K562 (cell line): ENCODE measurements around the gene PTH2. TPM values are rescaled to one million over a fixed set of nuclear protein-coding genes. Genes with fewer than 3 reads are reported as not detected.
A peak's percentile ranks its signal among the peaks of the same experiment; 100 is the strongest.

Experiments used
- MEF2D ChIP-seq: conservative IDR thresholded peaks from 2 replicates; pipeline ENCODE4 v1.6.1; 2016; ENCODE audit warnings: low read depth, missing genetic modification characterization, missing compliant biosample characterization
- PHF21A ChIP-seq: fragments of 450-650 bp; IDR thresholded peaks from 2 replicates; pipeline ENCODE4 v1.6.1; 2017; ENCODE audit warnings: low read depth, borderline replicate concordance
- RBM25 ChIP-seq: fragments of 200-400 bp; formaldehyde crosslinking; IDR thresholded peaks from 2 replicates; pipeline ENCODE4 v1.6.1; 2018; ENCODE audit warnings: low read length, low read depth, moderate library complexity; ENCODE audit not compliant: severe bottlenecking
- SETDB1 ChIP-seq: IDR thresholded peaks from one replicate; pipeline ENCODE4 v1.6.1; 2012; ENCODE audit warnings: low read length, control low read depth, inconsistent platforms
- XRCC4 ChIP-seq: IDR thresholded peaks from one replicate; pipeline ENCODE4 v1.6.1; 2011; ENCODE audit not compliant: insufficient read depth, insufficient read length; ENCODE audit errors: extremely low read depth
- ZFP36 ChIP-seq: fragments of 150-350 bp; IDR thresholded peaks from 2 replicates; pipeline ENCODE4 v1.6.1; 2018; ENCODE audit warnings: low read length, low read depth; ENCODE audit not compliant: partially characterized antibody
- ZNF143 ChIP-seq: sonication (generic); formaldehyde crosslinking; IDR thresholded peaks from 2 replicates; pipeline ENCODE4 v1.9.0; 2022; ENCODE audit warnings: mild to moderate bottlenecking, missing genetic modification reagents
- ZNF24 ChIP-seq: fragments of 450-650 bp; IDR thresholded peaks from 2 replicates; pipeline ENCODE4 v1.6.1; 2016
- ZNF445 ChIP-seq: fragments of 250-450 bp; sonication (Bioruptor Pico); IDR thresholded peaks from 2 replicates; pipeline ENCODE4 v1.4.0; 2020; ENCODE audit warnings: low read depth, mild to moderate bottlenecking, moderate library complexity
- ZSCAN29 ChIP-seq: fragments of 450-650 bp; IDR thresholded peaks from 2 replicates; pipeline ENCODE4 v1.6.1; 2017
- polyA plus RNA-seq, 8 experiments: library from polyadenylated mRNA; depleted of rRNA in 4 of 8; stranded (reverse) in 5 of 8; unstranded in 3 of 8; fragments of >200 nt; fragmentation: Nextera tagmentation in 2 of 8; fragmentation: Illumina TruSeq in 1 of 8; extraction: Ambion mirVana in 2 of 8; extraction: Trizol in 1 of 8; gene quantifications; 2 replicates each; pipeline versions ENCODE4 v1.2.1 to v1.2.3, GENCODE V29; 2011 to 2014; ENCODE audit warnings: inconsistent platforms in 1 of 8, missing spikeins in 1 of 8
- total RNA-seq, 7 experiments: library from RNA; depleted of rRNA in 6 of 7; stranded (reverse); fragments of >200 nt in 6 of 7; fragmentation: Illumina TruSeq in 2 of 7; extraction: Trizol in 2 of 7; gene quantifications; 2 replicates each; pipeline versions ENCODE4 v1.2.1 to v1.2.3, GENCODE V29; 2011 to 2021; ENCODE audit warnings: low replicate concordance in 1 of 7
- TF ChIP-seq, protein P1 (sequence below): fragments of 450-650 bp; IDR thresholded peaks from 2 replicates; pipeline ENCODE4 v1.6.1; 2016; ENCODE audit warnings: mild to moderate bottlenecking, moderate library complexity
- TF ChIP-seq, protein P2 (sequence below): fragments of 450-650 bp; formaldehyde crosslinking; IDR thresholded peaks from 2 replicates; pipeline ENCODE4 v1.4.0; 2020; ENCODE audit warnings: mild to moderate bottlenecking, moderate library complexity
- TF ChIP-seq, protein P3 (sequence below), 2 experiments: fragments of 250-450 bp in 1 of 2; fragments of 450-650 bp in 1 of 2; sonication (Bioruptor Pico) in 1 of 2; IDR thresholded peaks; 2 replicates each; pipeline versions ENCODE4 v1.6.1 to v1.8.0; 2016 to 2021; ENCODE audit warnings: mild to moderate bottlenecking in 2 of 2, moderate library complexity in 2 of 2, missing compliant biosample characterization in 1 of 2, missing genetic modification characterization in 1 of 2

Gene PTH2
- total and polyA plus RNA-seq, 9 of the 15 experiments (the other 6 are each of a cell fraction or from before 2014, with no cell fraction given) = 1.3 TPM; not detected in 8

DNA sequence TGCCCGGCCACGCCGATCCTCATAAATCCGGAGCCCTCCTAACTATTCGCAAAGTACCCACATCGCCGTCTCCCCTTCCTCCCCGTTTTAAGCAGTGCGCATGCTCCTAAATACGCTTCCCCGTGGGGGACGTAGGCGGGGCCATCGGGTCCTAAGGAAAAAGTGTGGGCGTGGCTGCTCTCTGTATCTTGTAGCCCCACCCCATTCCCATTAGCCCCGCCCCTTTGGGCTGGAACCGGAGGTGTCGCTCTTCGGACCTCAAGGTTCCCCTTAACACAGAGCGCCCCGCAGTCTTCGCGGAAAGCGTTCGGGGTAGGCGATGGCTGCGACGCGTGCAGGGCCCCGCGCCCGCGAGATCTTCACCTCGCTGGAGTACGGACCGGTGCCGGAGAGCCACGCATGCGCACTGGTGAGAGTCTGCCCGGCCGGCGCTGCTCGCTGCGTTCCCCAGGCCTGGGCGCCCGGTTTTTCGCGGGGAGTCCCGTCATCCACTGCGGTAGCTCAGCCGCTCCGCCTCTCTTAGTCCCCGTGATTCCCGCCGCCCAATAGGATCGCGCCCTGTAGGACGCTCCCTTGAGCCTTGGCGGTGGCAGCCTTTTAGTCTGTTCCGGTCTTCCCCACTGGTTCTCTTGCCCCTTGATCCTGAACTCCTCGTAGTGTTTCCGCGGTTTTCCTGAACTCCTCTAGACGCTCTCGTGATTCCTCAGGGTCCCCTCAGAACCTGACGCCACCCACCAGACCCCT is 29.9 kb upstream of the PTH2 start, which contains the start of gene ALDH16A1 (continued):
- TF ChIP-seq, protein P1, sequence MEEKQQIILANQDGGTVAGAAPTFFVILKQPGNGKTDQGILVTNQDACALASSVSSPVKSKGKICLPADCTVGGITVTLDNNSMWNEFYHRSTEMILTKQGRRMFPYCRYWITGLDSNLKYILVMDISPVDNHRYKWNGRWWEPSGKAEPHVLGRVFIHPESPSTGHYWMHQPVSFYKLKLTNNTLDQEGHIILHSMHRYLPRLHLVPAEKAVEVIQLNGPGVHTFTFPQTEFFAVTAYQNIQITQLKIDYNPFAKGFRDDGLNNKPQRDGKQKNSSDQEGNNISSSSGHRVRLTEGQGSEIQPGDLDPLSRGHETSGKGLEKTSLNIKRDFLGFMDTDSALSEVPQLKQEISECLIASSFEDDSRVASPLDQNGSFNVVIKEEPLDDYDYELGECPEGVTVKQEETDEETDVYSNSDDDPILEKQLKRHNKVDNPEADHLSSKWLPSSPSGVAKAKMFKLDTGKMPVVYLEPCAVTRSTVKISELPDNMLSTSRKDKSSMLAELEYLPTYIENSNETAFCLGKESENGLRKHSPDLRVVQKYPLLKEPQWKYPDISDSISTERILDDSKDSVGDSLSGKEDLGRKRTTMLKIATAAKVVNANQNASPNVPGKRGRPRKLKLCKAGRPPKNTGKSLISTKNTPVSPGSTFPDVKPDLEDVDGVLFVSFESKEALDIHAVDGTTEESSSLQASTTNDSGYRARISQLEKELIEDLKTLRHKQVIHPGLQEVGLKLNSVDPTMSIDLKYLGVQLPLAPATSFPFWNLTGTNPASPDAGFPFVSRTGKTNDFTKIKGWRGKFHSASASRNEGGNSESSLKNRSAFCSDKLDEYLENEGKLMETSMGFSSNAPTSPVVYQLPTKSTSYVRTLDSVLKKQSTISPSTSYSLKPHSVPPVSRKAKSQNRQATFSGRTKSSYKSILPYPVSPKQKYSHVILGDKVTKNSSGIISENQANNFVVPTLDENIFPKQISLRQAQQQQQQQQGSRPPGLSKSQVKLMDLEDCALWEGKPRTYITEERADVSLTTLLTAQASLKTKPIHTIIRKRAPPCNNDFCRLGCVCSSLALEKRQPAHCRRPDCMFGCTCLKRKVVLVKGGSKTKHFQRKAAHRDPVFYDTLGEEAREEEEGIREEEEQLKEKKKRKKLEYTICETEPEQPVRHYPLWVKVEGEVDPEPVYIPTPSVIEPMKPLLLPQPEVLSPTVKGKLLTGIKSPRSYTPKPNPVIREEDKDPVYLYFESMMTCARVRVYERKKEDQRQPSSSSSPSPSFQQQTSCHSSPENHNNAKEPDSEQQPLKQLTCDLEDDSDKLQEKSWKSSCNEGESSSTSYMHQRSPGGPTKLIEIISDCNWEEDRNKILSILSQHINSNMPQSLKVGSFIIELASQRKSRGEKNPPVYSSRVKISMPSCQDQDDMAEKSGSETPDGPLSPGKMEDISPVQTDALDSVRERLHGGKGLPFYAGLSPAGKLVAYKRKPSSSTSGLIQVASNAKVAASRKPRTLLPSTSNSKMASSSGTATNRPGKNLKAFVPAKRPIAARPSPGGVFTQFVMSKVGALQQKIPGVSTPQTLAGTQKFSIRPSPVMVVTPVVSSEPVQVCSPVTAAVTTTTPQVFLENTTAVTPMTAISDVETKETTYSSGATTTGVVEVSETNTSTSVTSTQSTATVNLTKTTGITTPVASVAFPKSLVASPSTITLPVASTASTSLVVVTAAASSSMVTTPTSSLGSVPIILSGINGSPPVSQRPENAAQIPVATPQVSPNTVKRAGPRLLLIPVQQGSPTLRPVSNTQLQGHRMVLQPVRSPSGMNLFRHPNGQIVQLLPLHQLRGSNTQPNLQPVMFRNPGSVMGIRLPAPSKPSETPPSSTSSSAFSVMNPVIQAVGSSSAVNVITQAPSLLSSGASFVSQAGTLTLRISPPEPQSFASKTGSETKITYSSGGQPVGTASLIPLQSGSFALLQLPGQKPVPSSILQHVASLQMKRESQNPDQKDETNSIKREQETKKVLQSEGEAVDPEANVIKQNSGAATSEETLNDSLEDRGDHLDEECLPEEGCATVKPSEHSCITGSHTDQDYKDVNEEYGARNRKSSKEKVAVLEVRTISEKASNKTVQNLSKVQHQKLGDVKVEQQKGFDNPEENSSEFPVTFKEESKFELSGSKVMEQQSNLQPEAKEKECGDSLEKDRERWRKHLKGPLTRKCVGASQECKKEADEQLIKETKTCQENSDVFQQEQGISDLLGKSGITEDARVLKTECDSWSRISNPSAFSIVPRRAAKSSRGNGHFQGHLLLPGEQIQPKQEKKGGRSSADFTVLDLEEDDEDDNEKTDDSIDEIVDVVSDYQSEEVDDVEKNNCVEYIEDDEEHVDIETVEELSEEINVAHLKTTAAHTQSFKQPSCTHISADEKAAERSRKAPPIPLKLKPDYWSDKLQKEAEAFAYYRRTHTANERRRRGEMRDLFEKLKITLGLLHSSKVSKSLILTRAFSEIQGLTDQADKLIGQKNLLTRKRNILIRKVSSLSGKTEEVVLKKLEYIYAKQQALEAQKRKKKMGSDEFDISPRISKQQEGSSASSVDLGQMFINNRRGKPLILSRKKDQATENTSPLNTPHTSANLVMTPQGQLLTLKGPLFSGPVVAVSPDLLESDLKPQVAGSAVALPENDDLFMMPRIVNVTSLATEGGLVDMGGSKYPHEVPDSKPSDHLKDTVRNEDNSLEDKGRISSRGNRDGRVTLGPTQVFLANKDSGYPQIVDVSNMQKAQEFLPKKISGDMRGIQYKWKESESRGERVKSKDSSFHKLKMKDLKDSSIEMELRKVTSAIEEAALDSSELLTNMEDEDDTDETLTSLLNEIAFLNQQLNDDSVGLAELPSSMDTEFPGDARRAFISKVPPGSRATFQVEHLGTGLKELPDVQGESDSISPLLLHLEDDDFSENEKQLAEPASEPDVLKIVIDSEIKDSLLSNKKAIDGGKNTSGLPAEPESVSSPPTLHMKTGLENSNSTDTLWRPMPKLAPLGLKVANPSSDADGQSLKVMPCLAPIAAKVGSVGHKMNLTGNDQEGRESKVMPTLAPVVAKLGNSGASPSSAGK = peak; percentile 70
- TF ChIP-seq SETDB1 (no peak), ZSCAN29 (0 out of 2 replicates have a peak, but pooled peaks have one; percentile 93), ZFP36 (no peak), MEF2D (tag) (no peak), RBM25 (peak; percentile 35), ZNF445 (CRISPR knock-in tag) (no peak), ZNF24 (no peak; the same call in 1 of the 2 replicates), XRCC4 (no peak), PHF21A (no peak), ZNF143 (peak; percentile 83)
- TF ChIP-seq, protein P2, sequence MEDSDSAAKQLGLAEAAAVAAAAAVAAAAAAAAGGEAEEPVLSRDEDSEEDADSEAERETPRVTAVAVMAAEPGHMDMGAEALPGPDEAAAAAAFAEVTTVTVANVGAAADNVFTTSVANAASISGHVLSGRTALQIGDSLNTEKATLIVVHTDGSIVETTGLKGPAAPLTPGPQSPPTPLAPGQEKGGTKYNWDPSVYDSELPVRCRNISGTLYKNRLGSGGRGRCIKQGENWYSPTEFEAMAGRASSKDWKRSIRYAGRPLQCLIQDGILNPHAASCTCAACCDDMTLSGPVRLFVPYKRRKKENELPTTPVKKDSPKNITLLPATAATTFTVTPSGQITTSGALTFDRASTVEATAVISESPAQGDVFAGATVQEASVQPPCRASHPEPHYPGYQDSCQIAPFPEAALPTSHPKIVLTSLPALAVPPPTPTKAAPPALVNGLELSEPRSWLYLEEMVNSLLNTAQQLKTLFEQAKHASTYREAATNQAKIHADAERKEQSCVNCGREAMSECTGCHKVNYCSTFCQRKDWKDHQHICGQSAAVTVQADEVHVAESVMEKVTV = no peak
- TF ChIP-seq, protein P3, sequence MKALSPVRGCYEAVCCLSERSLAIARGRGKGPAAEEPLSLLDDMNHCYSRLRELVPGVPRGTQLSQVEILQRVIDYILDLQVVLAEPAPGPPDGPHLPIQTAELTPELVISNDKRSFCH (CRISPR knock-in tag; IDR thresholded peaks at IDR 0.05) = no peak
- TF ChIP-seq, protein P3 (tag; IDR thresholded peaks at IDR 0.05) = no peak
